Heart right ventricle (tissue), 16 donors: ENCODE results near the gene CKLF. TPM values are rescaled to one million over a fixed set of nuclear protein-coding genes. Genes with fewer than 3 reads are reported as not detected.

Source experiments
- ATAC-seq, 8 donors: fragments of 200-7000 bp; cut with Tn5 transposase; one replicate each; pipeline ENCODE4 v1.9.1; 2020; ENCODE audit warnings: mild to moderate bottlenecking in 8 of 8, moderate library complexity in 8 of 8, moderate number of reproducible peaks in 1 of 8
- DNase-seq, 2 donors: peaks; one replicate each; pipeline ENCODE4 v3.0.0-alpha.2; 2020
- H3K27ac ChIP-seq, 10 donors: fragments of 200-600 bp; sonication (generic) in 2 of 10; one replicate each; pipeline versions ENCODE4 v1.5.0 to v1.8.0; 2020 to 2022; ENCODE audit warnings: mild to moderate bottlenecking in 3 of 10
- H3K27me3 ChIP-seq, 7 donors: fragments of 200-600 bp; one replicate each; pipeline ENCODE4 v1.8.0; 2021 to 2022; ENCODE audit warnings: mild to moderate bottlenecking in 2 of 7
- H3K36me3 ChIP-seq, 9 donors: fragments of 200-600 bp; sonication (generic) in 1 of 9; one replicate each; pipeline versions ENCODE4 v1.5.0 to v1.8.0; 2020 to 2022; ENCODE audit warnings: mild to moderate bottlenecking in 2 of 9
- H3K4me1 ChIP-seq, 9 donors: fragments of 200-600 bp; sonication (generic) in 1 of 9; one replicate each; pipeline versions ENCODE4 v1.5.0 to v1.8.0; 2020 to 2022; ENCODE audit warnings: mild to moderate bottlenecking in 4 of 9
- H3K4me3 ChIP-seq, 10 donors: fragments of 200-600 bp; sonication (generic) in 2 of 10; one replicate each; pipeline versions ENCODE4 v1.5.0 to v1.8.0; 2020 to 2022; ENCODE audit warnings: mild to moderate bottlenecking in 7 of 10, moderate library complexity in 2 of 10
- H3K9me3 ChIP-seq, 11 donors: fragments of 200-600 bp in 10 of 11; sonication (generic) in 2 of 11; one replicate each; pipeline versions ENCODE4 v1.5.0 to v1.8.0; 2013 to 2022; ENCODE audit warnings: mild to moderate bottlenecking in 2 of 11, control low read depth in 1 of 11, moderate library complexity in 1 of 11
- WGBS, 2 donors: extraction: QIAGEN DNeasy Blood & Tissue Kit; methylation state at CpG; one replicate each; pipeline ENCODE4 v1.1.7; 2013; ENCODE audit warnings: inconsistent platforms in 1 of 2; 5-methylcytosine and 5-hydroxymethylcytosine counted together
- intact Hi-C, 10 donors: fragments of 100-400 bp; cut with DNase I; formaldehyde crosslinking; loops; one replicate each; pipeline versions ENCODE4 v1.11.1 to v1.14.2; 2022
- polyA plus RNA-seq, 2 donors: library from polyadenylated mRNA; stranded (reverse); fragments of 200-250 nt; gene quantifications; one replicate each; pipeline ENCODE4 v1.2.3, GENCODE V29; 2013
- total RNA-seq, 10 donors: library from RNA; stranded (reverse); fragmentation: NEBNext Ultra II Directional in 3 of 10; extraction: Animal tissue kit (Norgen Biotek cat#: 25700) in 3 of 10; gene quantifications; one replicate each; pipeline versions ENCODE4 v1.2.1 to v1.2.4, GENCODE V29; 2021 to 2023
- TF ChIP-seq, protein P1 (sequence below), 9 donors: fragments of 200-600 bp; sonication (generic) in 2 of 9; IDR thresholded peaks; one replicate each; pipeline versions ENCODE4 v1.5.0 to v1.8.0; 2021 to 2022; ENCODE audit warnings: antibody characterized with exemption in 9 of 9, mild to moderate bottlenecking in 5 of 9, moderate library complexity in 1 of 9
- donor health status: Arrhythmogenic right ventricular cardiomyopathy.
- donor health status: ischemic (EF 13 %, LVEDD 7.1; RV severe dilation, severe dysfunction).
- donor health status: healthy with polysubstance abuse.
- donor health status: DM: no; HTN: yes; CAD: no.
- donor health status: DM: no; HTN: no; CAD: no.
- donor health status: ischemic (EF 25% LVEDD 6.9; RV normal size, moderate dysfunction).
- donor health status: ischemic (EF 25% LVEDD 5.7; RV mildly dilated, moderate dysfunction).
- donor health status: healthy.
- donor health status: DM: yes; HTN: yes; CAD: no.
- donor health status: Ischemic cardiomyopathy.
- donor health status: ischemic (EF 35%, LVEDD 5.7; RV mildly dilated, moderate dysfunction).
- donor health status: nonischemic (EF 11% LVEDD 7.7; RV severe dilation, severe dysfunction).
- donor health status: DM: yes; HTN: yes; CAD: no.
- donor health status: PGD.
- donor health status: ischemic (EF 29% LVEDD 5.4; RV normal size, mild dysfunction).
- donor health status: nonischemic (EF 23%, LVEDD 6.1; RV moderate dilation, normal function).

The CKLF gene
- total and polyA plus RNA-seq, 12 donors = 1.6 to 24.1 (median 6.8) TPM

DNA sequence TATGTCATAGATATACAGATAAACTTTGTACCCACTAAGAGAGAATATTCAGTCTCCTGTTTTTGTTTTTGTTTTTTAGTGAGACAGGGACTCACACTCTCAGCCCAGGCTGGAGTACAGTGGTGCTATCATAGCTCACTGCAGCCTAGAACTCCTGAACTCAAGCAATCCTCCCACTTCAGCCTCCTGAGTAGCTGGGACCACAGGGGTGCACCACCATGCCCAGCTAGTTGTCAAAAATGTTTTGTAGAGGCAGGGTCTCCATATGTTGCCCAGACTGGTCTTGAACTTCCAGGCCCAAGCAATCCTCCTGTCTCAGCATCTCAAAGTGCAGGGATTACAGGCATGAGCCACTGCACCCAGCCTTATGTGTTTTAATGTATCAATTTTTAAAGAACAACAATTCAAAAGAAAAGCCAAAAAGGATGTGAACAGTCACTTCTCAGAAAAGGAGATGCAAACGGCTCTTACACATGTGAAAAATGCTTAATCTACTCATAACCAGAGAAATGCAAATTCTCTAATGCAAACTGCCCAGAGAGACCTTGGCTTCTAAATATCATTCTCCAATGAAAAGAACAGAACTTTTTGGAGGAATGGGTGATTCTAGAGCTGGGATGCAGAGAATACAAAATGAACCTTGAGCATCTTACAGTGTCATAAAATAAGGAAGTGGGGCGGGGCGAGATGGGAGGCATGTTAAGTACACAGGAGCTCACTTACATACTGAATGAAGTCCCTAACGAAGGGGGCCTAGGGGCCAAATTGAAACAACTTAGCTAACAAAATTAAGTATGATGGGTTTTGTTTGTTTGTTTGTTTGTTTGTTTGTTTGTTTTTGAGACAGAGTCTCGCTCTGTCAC is 44.8 kb downstream of the CKLF start:
- H3K9me3 ChIP-seq = peaks cover 0 to 3% (median 0%) of the 10 kb centered on the region in 11 donors
- intact Hi-C loops = no loop called here
- H3K27ac ChIP-seq = no peak overlapping the region
- no peaks in the 10 kb centered on the region for H3K4me1 ChIP-seq
- H3K27me3 ChIP-seq = peaks cover 0 to 5% (median 0%) of the 10 kb centered on the region in 7 donors
- TF ChIP-seq, protein P1, sequence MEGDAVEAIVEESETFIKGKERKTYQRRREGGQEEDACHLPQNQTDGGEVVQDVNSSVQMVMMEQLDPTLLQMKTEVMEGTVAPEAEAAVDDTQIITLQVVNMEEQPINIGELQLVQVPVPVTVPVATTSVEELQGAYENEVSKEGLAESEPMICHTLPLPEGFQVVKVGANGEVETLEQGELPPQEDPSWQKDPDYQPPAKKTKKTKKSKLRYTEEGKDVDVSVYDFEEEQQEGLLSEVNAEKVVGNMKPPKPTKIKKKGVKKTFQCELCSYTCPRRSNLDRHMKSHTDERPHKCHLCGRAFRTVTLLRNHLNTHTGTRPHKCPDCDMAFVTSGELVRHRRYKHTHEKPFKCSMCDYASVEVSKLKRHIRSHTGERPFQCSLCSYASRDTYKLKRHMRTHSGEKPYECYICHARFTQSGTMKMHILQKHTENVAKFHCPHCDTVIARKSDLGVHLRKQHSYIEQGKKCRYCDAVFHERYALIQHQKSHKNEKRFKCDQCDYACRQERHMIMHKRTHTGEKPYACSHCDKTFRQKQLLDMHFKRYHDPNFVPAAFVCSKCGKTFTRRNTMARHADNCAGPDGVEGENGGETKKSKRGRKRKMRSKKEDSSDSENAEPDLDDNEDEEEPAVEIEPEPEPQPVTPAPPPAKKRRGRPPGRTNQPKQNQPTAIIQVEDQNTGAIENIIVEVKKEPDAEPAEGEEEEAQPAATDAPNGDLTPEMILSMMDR (IDR thresholded peaks at IDR 0.05) = no peak
- H3K4me3 ChIP-seq = no peak overlapping the region
- ATAC-seq = no peak
- 84 to 89% methylated on average over 5 of the region's 5 CpGs for WGBS, 2 donors
- no peak for DNase-seq
- H3K36me3 ChIP-seq = no peaks in the 10 kb centered on the region

DNA sequence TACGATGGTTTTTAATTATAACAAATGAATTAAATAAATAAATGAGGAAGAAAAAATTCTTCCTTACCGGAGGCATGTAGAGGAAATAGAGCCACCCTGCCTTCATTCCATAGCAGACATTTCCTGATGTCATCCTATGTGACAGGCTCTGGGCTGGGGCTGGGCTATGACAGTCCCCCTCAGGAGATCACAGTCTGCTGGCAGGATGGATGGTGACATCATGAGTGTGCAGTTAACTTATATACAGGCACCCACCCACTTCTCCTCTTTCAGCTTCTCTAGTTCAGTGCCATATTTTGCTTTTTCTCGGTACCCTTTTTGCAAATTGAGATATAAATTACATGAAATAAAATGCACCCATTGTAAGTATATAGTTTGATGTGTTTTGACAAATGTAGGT is 45.7 kb downstream of the CKLF start:
- Histone ChIP-seq H3K27ac (no peak overlapping the region), H3K4me3 (no peak overlapping the region), H3K27me3 (peaks cover 0 to 5% (median 0%) of the 10 kb centered on the region in 7 donors), H3K9me3 (peaks cover 0 to 3% (median 0%) of the 10 kb centered on the region in 11 donors), H3K4me1 (peaks cover 0 to under 1% (median 0%) of the 10 kb centered on the region in 9 donors), H3K36me3 (no peaks in the 10 kb centered on the region)
- 55 to 71% methylated on average over 3 of the region's 3 CpGs for WGBS, 2 donors
- TF ChIP-seq, protein P1 (IDR thresholded peaks at IDR 0.05) = no peak
- DNase-seq (no peak), ATAC-seq (no peak)
- intact Hi-C loops = no loop called here

DNA sequence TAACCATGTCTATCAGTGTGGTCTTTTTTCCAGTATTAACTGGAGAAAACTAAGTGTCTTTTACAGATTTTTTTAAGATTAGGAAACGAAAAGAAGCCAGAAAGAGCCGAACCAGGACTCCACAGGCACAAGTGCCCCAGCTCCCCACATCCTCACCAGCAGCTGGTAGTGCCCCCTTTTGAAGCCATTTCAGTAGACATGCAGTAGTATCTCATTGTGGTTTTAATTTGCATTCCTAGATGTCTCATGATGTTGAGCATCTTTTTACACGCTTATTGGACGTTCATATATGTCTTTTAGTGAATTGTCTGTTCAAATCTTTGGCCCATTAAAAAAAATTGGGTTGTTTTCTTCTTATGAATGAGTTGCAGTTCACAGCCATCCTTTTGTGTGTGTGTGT is 47.4 kb downstream of the CKLF start:
- H3K27me3 ChIP-seq = peaks cover 0 to 5% (median 0%) of the 10 kb centered on the region in 7 donors
- no peak overlapping the region for H3K27ac ChIP-seq
- TF ChIP-seq, protein P1 (IDR thresholded peaks at IDR 0.05) = no peak
- intact Hi-C loops = loop anchor here in 7 of 10 donors (5.0 to 10.0 kb wide), 5 partner anchors 85 to 265 kb away; no protein-coding TSS in a partner anchor
- H3K4me3 ChIP-seq = no peak overlapping the region
- peaks cover 0 to 11% (median 7%) of the 10 kb centered on the region in 9 donors for H3K4me1 ChIP-seq
- ATAC-seq (no peak), DNase-seq (no peak)
- H3K9me3 ChIP-seq = no peaks in the 10 kb centered on the region
- H3K36me3 ChIP-seq = no peaks in the 10 kb centered on the region
- WGBS, 2 donors = 94 to 95% methylated on average over 4 of the region's 4 CpGs

DNA sequence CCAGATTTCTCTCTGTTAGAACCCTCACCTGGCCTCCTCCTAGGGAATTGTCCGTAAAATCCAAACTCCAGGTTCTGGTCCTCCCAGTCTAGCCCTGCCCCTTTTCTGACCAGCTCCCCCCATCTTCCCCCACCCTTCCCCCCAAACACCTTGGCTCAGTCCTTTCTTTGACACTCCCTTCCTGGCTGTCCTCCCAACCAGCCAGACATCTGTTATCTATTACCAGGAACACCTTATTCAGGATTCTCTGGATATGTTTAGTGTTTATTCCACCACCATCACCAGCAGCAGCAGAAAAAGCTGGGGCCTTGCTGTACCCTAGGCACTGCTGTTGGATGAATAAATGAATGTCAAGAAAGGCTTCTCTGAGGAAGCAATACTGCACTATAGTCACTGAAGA is 48.1 kb downstream of the CKLF start:
- Histone ChIP-seq H3K27ac (no peak overlapping the region), H3K9me3 (no peaks in the 10 kb centered on the region), H3K36me3 (no peaks in the 10 kb centered on the region), H3K4me3 (no peak overlapping the region), H3K4me1 (peaks cover 0 to 17% (median 8%) of the 10 kb centered on the region in 9 donors), H3K27me3 (peaks cover 0 to 5% (median 0%) of the 10 kb centered on the region in 7 donors)
- 100% methylated on average over 1 of the region's 1 CpG for WGBS, 2 donors
- intact Hi-C loops = loop anchor here in 7 of 10 donors (5.0 to 10.0 kb wide), 5 partner anchors 86 to 264 kb away; no protein-coding TSS in a partner anchor
- no peak for ATAC-seq
- no peak for DNase-seq
- TF ChIP-seq, protein P1 (IDR thresholded peaks at IDR 0.05) = no peak
